Activated CD4-positive, alpha-beta memory T cell treated with anti-CD3 and anti-CD28 coated beads, Interleukin-2, amount 10 ng/mL, durations not matched to agents 7 days and 5 days (primary cell): ENCODE data around the gene NBPF4. TPM values are rescaled to one million over a fixed set of nuclear protein-coding genes. Genes with fewer than 3 reads are reported as not detected.

Experiments used
- total RNA-seq, 2 experiments: library from RNA; stranded (reverse); gene quantifications; one replicate each; pipeline ENCODE4 v1.2.3, GENCODE V29; 2021

Gene NBPF4
- total RNA-seq, 2 experiments from 2014 or later = not detected

Other genes with a start within 250 kb of the NBPF4 start
- gene SLC25A24, start 43.7 kb downstream of the NBPF4 start, total RNA-seq = 10 to 100 TPM; 32.5 to 33.2 TPM
- gene NBPF6, start 206.3 kb upstream of the NBPF4 start, total RNA-seq = not detected